ENCODE data around the gene IPCEF1.
A peak's percentile ranks its signal among the peaks of the same experiment; 100 is the strongest.

Gene IPCEF1

GRCh38 chr6:154257067-154257466 lies 99.5 kb downstream of the IPCEF1 start:
- H3K4me3 ChIP-seq (ENCODE audit: low read depth, low read length), result no peak overlapping the region
- peak; percentile 80 for DNase-seq (ENCODE audit: low read depth)
- 0 out of 2 replicates have a peak, but pooled peaks have one; percentile 21 for TF ChIP-seq MYC (IDR thresholded peaks at IDR 0.05; ENCODE audit: low read depth, low read length)
- TF ChIP-seq MAX (IDR thresholded peaks at IDR 0.05; ENCODE audit: low read depth, low read length), result peak; percentile 11; the same call in 1 of the 2 replicates
- no peak for TF ChIP-seq POLR2A (IDR thresholded peaks at IDR 0.05; ENCODE audit: extremely low read depth, insufficient read length)

- peak; percentile 29 for DNase-seq (ENCODE audit: low read depth)
- no peak overlapping the region for H3K4me3 ChIP-seq (ENCODE audit: low read depth, low read length)
- no peak for TF ChIP-seq POLR2A (IDR thresholded peaks at IDR 0.05; ENCODE audit: extremely low read depth, insufficient read length)
- 0 out of 2 replicates have a peak, but pooled peaks have one; percentile 16 for TF ChIP-seq MAX (IDR thresholded peaks at IDR 0.05; ENCODE audit: low read depth, low read length)
- no peak for TF ChIP-seq MYC (IDR thresholded peaks at IDR 0.05; ENCODE audit: low read depth, low read length)
- no peak for TF ChIP-seq CTCF (IDR thresholded peaks at IDR 0.05; ENCODE audit: low read depth, low read length)
Observed at GRCh38 chr6:154252678-154253077, 103.9 kb downstream of the IPCEF1 start.

DNA sequence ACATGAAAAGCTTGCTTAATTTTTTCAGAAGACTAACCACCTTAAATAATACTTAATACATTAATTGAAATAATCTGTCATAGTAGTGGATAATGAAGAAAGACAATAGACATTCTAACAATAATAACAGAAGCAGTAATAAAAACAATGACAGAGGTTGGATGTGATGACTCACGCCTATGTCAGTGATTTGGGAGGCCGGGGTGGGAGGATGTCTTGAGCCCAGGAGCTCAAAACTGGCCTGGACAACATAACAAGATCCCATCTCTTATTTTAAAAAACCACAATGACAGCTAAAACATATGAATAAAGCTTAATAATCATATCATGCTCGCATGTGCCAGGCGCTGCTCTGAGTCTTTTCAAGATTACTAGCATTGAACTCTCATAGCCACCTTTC lies 105.5 kb downstream of the IPCEF1 start:
- TF ChIP-seq POLR2A (IDR thresholded peaks at IDR 0.05; ENCODE audit: extremely low read depth, insufficient read length) (no peak), CTCF (IDR thresholded peaks at IDR 0.05; ENCODE audit: low read depth, low read length) (no peak), MYC (IDR thresholded peaks at IDR 0.05; ENCODE audit: low read depth, low read length) (no peak), MAX (IDR thresholded peaks at IDR 0.05; ENCODE audit: low read depth, low read length) (no peak)
- H3K4me3 ChIP-seq (ENCODE audit: low read depth, low read length), result no peak overlapping the region
- DNase-seq (ENCODE audit: low read depth), result no peak

DNA sequence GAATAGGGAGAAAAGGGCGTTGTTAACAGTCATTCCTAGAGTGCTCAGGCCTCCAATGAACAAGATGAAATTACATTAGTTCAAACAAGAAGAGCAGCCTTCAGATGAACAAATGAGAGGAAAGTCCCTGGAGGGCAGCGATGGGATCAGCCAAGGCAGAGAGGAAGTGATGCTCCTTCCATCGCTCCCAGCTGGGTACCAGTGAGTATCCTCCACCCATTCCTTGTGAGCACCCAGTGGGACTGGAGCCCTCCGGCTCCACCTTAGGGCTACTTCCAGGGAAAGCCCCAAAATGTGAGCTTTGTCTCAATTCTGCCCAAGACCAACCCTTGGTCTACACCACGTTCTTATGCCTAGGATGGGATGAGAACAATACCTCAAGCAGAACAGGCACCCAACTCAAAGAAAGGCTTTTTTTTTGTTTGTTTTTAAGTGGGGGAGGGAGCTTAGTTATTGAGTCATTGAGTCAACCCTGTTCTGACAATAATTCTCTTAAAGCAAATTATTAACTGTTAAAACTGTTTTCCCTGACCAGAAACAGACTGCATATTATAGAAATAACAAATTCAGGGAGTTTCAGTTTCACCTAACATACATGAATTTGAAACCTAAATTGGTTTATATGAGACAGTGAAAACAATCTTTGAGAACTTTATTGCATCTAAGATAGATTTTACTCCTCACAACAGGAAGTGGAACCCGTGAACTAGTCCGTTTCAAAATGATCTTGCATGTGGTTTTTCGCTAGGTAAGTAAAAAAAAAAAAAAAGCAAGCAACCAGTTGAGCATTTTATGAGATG lies 106.9 kb downstream of the IPCEF1 start:
- TF ChIP-seq MYC (IDR thresholded peaks at IDR 0.05; ENCODE audit: low read depth, low read length) (no peak), CTCF (IDR thresholded peaks at IDR 0.05; ENCODE audit: low read depth, low read length) (no peak), MAX (IDR thresholded peaks at IDR 0.05; ENCODE audit: low read depth, low read length) (no peak), POLR2A (IDR thresholded peaks at IDR 0.05; ENCODE audit: extremely low read depth, insufficient read length) (no peak)
- peak; percentile 54 for DNase-seq (ENCODE audit: low read depth)
- H3K4me3 ChIP-seq (ENCODE audit: low read depth, low read length), result no peak overlapping the region

- peak overlapping the region; percentile 12 for H3K4me3 ChIP-seq (ENCODE audit: low read depth, low read length)
- peak; percentile 41 for DNase-seq (ENCODE audit: low read depth)
- TF ChIP-seq CTCF (IDR thresholded peaks at IDR 0.05; ENCODE audit: low read depth, low read length) (no peak), MYC (IDR thresholded peaks at IDR 0.05; ENCODE audit: low read depth, low read length) (no peak), MAX (IDR thresholded peaks at IDR 0.05; ENCODE audit: low read depth, low read length) (no peak), POLR2A (IDR thresholded peaks at IDR 0.05; ENCODE audit: extremely low read depth, insufficient read length) (no peak)
Observed at GRCh38 chr6:154247119-154247861, 109.3 kb downstream of the IPCEF1 start.

- no peak for DNase-seq (ENCODE audit: low read depth)
- TF ChIP-seq CTCF (IDR thresholded peaks at IDR 0.05; ENCODE audit: low read depth, low read length) (no peak), MYC (IDR thresholded peaks at IDR 0.05; ENCODE audit: low read depth, low read length) (no peak), MAX (IDR thresholded peaks at IDR 0.05; ENCODE audit: low read depth, low read length) (no peak), POLR2A (IDR thresholded peaks at IDR 0.05; ENCODE audit: extremely low read depth, insufficient read length) (no peak)
- no peak overlapping the region for H3K4me3 ChIP-seq (ENCODE audit: low read depth, low read length)
Observed at GRCh38 chr6:154246723-154247118, 109.9 kb downstream of the IPCEF1 start.

Data from NB4 (cell line).